Prostate gland (tissue), 2 donors: Measurements from ENCODE around the gene SORBS1. TPM values are rescaled to one million over a fixed set of nuclear protein-coding genes. Genes with fewer than 3 reads are reported as not detected.

Source experiments
- DNase-seq: peaks from one replicate; pipeline ENCODE4 v3.0.0-alpha.2; 2019; ENCODE audit warnings: low spot score
- H3K27ac ChIP-seq, 2 donors: fragments of 200-600 bp; sonication (generic); 2 replicates each; pipeline ENCODE4 v1.5.1; 2017 to 2019
- H3K27me3 ChIP-seq: fragments of 200-600 bp; sonication (generic); replicated peaks from 2 replicates; pipeline ENCODE4 v1.5.1; 2019; ENCODE audit not compliant: insufficient read depth
- H3K36me3 ChIP-seq, 2 donors: fragments of 200-600 bp; sonication (generic); 1 replicate in 1 of 2; 2 replicates in 1 of 2; pipeline versions ENCODE4 v1.5.1 to v1.8.1; 2017 to 2019
- H3K4me1 ChIP-seq: fragments of 200-600 bp; sonication (generic); replicated peaks from 2 replicates; pipeline ENCODE4 v1.5.1; 2019
- H3K4me3 ChIP-seq, 2 donors: fragments of 200-600 bp; sonication (generic); 2 replicates each; pipeline ENCODE4 v1.5.1; 2017 to 2019
- H3K9me3 ChIP-seq: fragments of 200-600 bp; sonication (generic); 2 replicates; pipeline ENCODE4 v1.5.1; 2017
- POLR2A ChIP-seq: fragments of 450-650 bp; IDR thresholded peaks from one replicate; pipeline ENCODE4 v1.6.1; 2016; ENCODE audit warnings: antibody characterized with exemption, mild to moderate bottlenecking
- POLR2AphosphoS5 ChIP-seq: sonication (generic); formaldehyde crosslinking; IDR thresholded peaks from one replicate; pipeline ENCODE4 v1.6.1; 2017; ENCODE audit warnings: antibody characterized with exemption
- WGBS: methylation state at CpG from one replicate; pipeline ENCODE4 v1.1.5; 2018; 5-methylcytosine and 5-hydroxymethylcytosine counted together
- intact Hi-C: fragments of 100-400 bp; cut with DNase I; formaldehyde crosslinking; loops from one replicate; pipeline ENCODE4 v1.14.2; 2022
- total RNA-seq, 2 donors: library from RNA; depleted of rRNA; stranded (reverse); fragments of >200 nt; gene quantifications; one replicate each; pipeline ENCODE4 v1.1.0, GENCODE V29; 2016
- TF ChIP-seq, protein P1 (sequence below), 4 experiments: fragments of 200-600 bp in 2 of 4; fragments of 450-650 bp in 2 of 4; sonication (generic) in 2 of 4; IDR thresholded peaks; 1 replicate in 3 of 4; 2 replicates in 1 of 4; pipeline ENCODE4 v1.5.1; 2016 to 2019; ENCODE audit warnings: antibody characterized with exemption in 4 of 4, mild to moderate bottlenecking in 2 of 4, moderate library complexity in 2 of 4

The SORBS1 gene
- total RNA-seq, 2 donors from 2014 or later: 84.6 to 189 TPM

DNA sequence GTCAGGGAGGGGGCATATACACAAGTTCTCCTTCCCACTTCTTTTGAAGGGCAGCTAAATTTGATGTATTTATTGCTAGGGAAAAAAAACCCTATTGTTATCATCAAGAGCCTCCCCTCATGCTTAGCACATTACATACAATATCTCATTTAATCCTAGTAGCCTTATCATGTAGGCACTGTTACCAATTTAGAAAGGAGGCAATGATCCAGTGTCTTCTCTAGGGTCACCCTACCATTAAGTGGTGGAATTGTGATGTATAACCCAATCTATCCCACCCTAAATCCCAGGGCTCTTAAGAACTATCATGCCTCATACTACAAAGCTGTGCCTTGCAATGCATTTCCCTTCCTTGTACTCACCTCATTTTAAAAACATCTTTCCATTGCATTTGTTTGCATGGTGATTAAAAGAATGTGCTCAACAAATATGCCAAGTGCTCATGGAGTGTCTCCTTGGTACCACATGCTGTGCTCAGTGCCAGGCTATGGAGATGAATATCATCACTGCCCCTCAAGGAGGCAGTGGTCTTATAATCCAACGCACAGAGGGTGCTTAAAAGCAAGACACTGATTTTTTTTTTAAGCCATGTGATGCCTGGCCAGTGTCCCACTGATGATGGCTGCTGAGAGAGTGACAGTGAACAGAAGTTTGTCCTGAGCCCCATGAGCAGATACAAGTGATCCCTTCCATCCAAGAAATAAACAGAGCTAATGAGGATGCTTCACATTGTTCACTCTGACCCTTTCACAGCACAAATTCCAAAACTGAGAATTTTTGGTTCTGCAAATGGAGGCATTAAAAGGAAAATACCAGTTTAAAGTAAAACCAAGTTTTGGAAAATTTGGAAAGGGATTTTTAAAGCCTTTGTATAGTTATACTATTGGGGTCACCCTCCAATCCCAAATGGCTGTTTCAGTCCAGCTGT is 98.2 kb downstream of the SORBS1 start:
- H3K27ac ChIP-seq: peak overlapping the region in 1 of 2 donors; percentile 35

DNA sequence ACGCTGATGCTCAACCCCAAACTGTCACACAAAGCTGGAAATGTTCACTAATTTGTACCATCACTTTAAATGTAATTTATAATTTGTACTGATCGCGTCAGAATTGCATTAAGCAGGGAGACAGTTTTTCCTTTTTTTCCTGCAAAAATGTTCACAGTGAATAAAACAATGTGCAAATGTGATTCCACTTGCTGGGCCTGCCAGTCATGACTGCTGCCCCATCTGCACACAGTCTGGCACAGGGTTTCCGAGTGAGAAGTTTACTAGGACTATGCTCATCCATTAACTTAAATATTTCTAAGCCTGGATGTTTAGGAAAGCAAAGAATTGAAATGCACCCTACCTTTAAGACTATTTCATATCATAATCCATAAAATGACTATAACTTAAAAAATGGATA is 99.6 kb downstream of the SORBS1 start:
- TF ChIP-seq POLR2A: no peak
- TF ChIP-seq POLR2AphosphoS5: no peak
- TF ChIP-seq, protein P1, sequence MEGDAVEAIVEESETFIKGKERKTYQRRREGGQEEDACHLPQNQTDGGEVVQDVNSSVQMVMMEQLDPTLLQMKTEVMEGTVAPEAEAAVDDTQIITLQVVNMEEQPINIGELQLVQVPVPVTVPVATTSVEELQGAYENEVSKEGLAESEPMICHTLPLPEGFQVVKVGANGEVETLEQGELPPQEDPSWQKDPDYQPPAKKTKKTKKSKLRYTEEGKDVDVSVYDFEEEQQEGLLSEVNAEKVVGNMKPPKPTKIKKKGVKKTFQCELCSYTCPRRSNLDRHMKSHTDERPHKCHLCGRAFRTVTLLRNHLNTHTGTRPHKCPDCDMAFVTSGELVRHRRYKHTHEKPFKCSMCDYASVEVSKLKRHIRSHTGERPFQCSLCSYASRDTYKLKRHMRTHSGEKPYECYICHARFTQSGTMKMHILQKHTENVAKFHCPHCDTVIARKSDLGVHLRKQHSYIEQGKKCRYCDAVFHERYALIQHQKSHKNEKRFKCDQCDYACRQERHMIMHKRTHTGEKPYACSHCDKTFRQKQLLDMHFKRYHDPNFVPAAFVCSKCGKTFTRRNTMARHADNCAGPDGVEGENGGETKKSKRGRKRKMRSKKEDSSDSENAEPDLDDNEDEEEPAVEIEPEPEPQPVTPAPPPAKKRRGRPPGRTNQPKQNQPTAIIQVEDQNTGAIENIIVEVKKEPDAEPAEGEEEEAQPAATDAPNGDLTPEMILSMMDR (IDR thresholded peaks at IDR 0.05): no peak
- Histone ChIP-seq H3K4me1 (no peaks in the 10 kb centered on the region), H3K9me3 (no peaks in the 10 kb centered on the region), H3K27me3 (no peaks in the 10 kb centered on the region), H3K4me3 (no peak overlapping the region), H3K27ac (no peak overlapping the region), H3K36me3 (no peaks in the 10 kb centered on the region)
- intact Hi-C loops: no loop called here
- WGBS: 89% methylated on average over 4 of the region's 4 CpGs
- no peak for DNase-seq

More for the DNA sequence above, 98.2 kb downstream of the SORBS1 start:
- intact Hi-C loops: no loop called here
- H3K36me3 ChIP-seq: no peaks in the 10 kb centered on the region
- no peaks in the 10 kb centered on the region for H3K4me1 ChIP-seq
- 78% methylated on average over 1 of the region's 1 CpG for WGBS
- no peak for DNase-seq
- no peaks in the 10 kb centered on the region for H3K27me3 ChIP-seq
- no peak overlapping the region for H3K4me3 ChIP-seq
- TF ChIP-seq, protein P1 (IDR thresholded peaks at IDR 0.05): no peak
- TF ChIP-seq POLR2A (no peak), POLR2AphosphoS5 (no peak)
- H3K9me3 ChIP-seq: no peaks in the 10 kb centered on the region

DNA sequence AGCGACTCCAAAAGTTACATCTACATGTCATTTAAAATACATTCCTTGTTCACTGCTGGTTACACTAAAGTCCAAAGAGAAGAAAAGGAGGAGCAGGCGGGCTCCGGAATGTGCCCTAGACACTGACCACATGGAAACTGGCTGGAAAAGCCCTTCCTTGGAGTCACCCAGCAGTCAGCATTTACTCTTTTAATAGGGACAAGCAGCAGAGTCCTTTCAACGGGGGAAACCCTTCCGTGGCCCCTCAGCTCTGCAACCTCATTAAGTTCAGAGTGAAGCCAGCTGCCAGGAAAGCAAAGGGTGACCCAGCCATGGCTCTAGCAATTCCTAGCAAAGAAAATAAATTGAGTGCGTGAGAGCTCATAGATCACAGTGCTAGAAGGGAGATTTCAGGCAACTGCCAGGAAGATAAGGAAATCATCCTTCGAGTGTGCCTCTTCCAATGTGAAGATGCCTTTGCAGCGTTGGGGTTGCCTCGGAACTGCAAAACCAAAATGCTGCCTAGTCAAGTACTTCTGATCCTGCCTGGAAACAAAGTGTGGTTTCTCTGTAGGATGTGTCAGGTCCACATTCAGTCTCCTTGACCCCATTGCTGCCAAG is 101.6 kb downstream of the SORBS1 start:
- H3K9me3 ChIP-seq: no peaks in the 10 kb centered on the region
- intact Hi-C loops: no loop called here
- H3K36me3 ChIP-seq: no peaks in the 10 kb centered on the region
- no peaks in the 10 kb centered on the region for H3K4me1 ChIP-seq
- H3K4me3 ChIP-seq: no peak overlapping the region
- 49% methylated on average over 9 of the region's 9 CpGs for WGBS
- no peaks in the 10 kb centered on the region for H3K27me3 ChIP-seq
- TF ChIP-seq POLR2AphosphoS5: no peak
- TF ChIP-seq, protein P1 (IDR thresholded peaks at IDR 0.05): no peak
- TF ChIP-seq POLR2A: no peak
- peak overlapping the region; percentile 38 to 48 for H3K27ac ChIP-seq
- DNase-seq: no peak

DNA sequence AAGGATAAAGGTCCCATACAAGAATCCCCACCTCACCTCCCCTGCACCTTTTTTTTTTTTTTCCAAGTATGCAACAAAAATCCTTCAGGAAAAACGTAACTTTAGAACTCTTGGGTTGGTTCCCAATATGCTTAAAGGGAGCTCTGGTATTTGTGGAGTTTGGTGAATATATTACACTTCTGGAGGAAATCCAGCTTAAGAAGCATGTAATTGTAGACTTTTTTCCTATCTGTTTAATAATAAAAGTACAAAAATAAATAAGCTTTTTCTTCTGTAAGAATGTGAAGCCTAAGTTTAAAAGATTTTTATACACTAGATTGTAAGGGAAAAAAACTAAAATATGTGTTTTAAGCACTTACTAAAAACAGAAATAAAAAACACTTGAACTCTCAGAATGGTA is 102.3 kb downstream of the SORBS1 start:
- Histone ChIP-seq H3K4me1 (no peaks in the 10 kb centered on the region), H3K9me3 (no peaks in the 10 kb centered on the region), H3K27ac (peak overlapping the region in 1 of 2 donors; percentile 38), H3K4me3 (no peak overlapping the region), H3K36me3 (no peaks in the 10 kb centered on the region), H3K27me3 (no peaks in the 10 kb centered on the region)
- WGBS: 18% methylated on average over 1 of the region's 1 CpG
- DNase-seq: no peak
- TF ChIP-seq POLR2A (no peak), POLR2AphosphoS5 (no peak)
- TF ChIP-seq, protein P1 (IDR thresholded peaks at IDR 0.05): no peak
- intact Hi-C loops: no loop called here
